Panc1 (cell line): Measurements from ENCODE around the gene PRRT1B. TPM values are rescaled to one million over a fixed set of nuclear protein-coding genes. Genes with fewer than 3 reads are reported as not detected.

ENCODE experiments used
- ATAC-seq: fragments of 200-7000 bp; cut with Tn5 transposase; 2 replicates; pipeline ENCODE4 v1.9.1; 2020; ENCODE audit warnings: mild to moderate bottlenecking, moderate library complexity
- BruUV-seq: library from RNA; stranded (reverse); fragments of 400-500 nt; replicated peaks from 2 replicates; lab custom pipeline; 2021; lab: Mats Ljungman, UMichigan
- CTCF ChIA-PET: fragments of 300-600 bp; sonication (Branson Sonifier 250); formaldehyde crosslinking; loops from one replicate; lab custom pipeline; 2022; ENCODE audit warnings: antibody characterized with exemption; lab: Charles Lee
- POLR2A ChIA-PET: fragments of 300-600 bp; sonication (Branson Sonifier 250); formaldehyde crosslinking; loops from one replicate; lab custom pipeline; 2022; ENCODE audit warnings: antibody characterized with exemption; lab: Charles Lee
- DNase-seq: peaks from one replicate; pipeline ENCODE4 v3.0.0-alpha.2; 2010; ENCODE audit warnings: low read depth, low spot score
- H3K27ac ChIP-seq: 2 replicates; pipeline ENCODE4 v1.5.1; 2011; ENCODE audit warnings: mild to moderate bottlenecking, low read length, inconsistent platforms
- H3K27me3 ChIP-seq: fragments of 200-500 bp; sonication (Bioruptor generic); 2 replicates; pipeline ENCODE4 v1.6.0; 2014; ENCODE audit warnings: low read length, inconsistent platforms; ENCODE audit not compliant: control insufficient read depth, insufficient read depth
- H3K36me3 ChIP-seq: fragments of 200-500 bp; sonication (Bioruptor generic); 2 replicates; pipeline ENCODE4 v1.5.1; 2014; ENCODE audit warnings: inconsistent platforms, mild to moderate bottlenecking, low read length, moderate library complexity; ENCODE audit not compliant: control insufficient read depth, insufficient read depth
- H3K4me1 ChIP-seq: 2 replicates; pipeline ENCODE4 v1.5.1; 2011; ENCODE audit warnings: inconsistent platforms, mild to moderate bottlenecking, low read length, moderate library complexity; ENCODE audit not compliant: control insufficient read depth, insufficient read depth
- H3K4me3 ChIP-seq, 2 experiments: 2 replicates each; pipeline ENCODE4 v1.5.1; 2011 to 2012; ENCODE audit warnings: low read depth in 2 of 2, low read length in 2 of 2, mild to moderate bottlenecking in 2 of 2, inconsistent platforms in 1 of 2, moderate library complexity in 1 of 2
- H3K9me3 ChIP-seq: fragments of 200-500 bp; sonication (Bioruptor generic); 2 replicates; pipeline ENCODE4 v1.5.1; 2014; ENCODE audit warnings: low read depth, mild to moderate bottlenecking, inconsistent platforms, low read length, moderate library complexity; ENCODE audit not compliant: control insufficient read depth, insufficient read depth
- POLR2AphosphoS5 ChIP-seq: IDR thresholded peaks from 2 replicates; pipeline ENCODE4 v1.6.1; 2012; ENCODE audit warnings: mild to moderate bottlenecking, low read depth, low read length, moderate library complexity
- SIN3A ChIP-seq: IDR thresholded peaks from 2 replicates; pipeline ENCODE4 v1.6.1; 2012; ENCODE audit warnings: low read depth, mild to moderate bottlenecking, low read length, moderate library complexity, borderline replicate concordance; ENCODE audit not compliant: insufficient read depth
- TCF7L2 ChIP-seq: IDR thresholded peaks from 2 replicates; pipeline ENCODE4 v1.6.1; 2011; ENCODE audit warnings: mild to moderate bottlenecking, low read depth, low read length, inconsistent platforms
- in situ Hi-C: cut with HindIII; loops from 2 replicates; pipeline ENCODE4 v1.10.0; 2016; ENCODE audit warnings: low sequenced_read_pairs, low pct_unique_long_range_greater_than_20kb
- intact Hi-C: fragments of 100-400 bp; cut with micrococcal nuclease; formaldehyde crosslinking; loops from one replicate; pipeline ENCODE4 v1.10.0; 2022; ENCODE audit not compliant: unreplicated experiment
- total RNA-seq: library from RNA; stranded (reverse); gene quantifications from one replicate; pipeline ENCODE4 v1.2.1, GENCODE V29; 2021; ENCODE audit not compliant: unreplicated experiment
- TF ChIP-seq, protein P1 (sequence below), 2 experiments: IDR thresholded peaks; 2 replicates each; pipeline ENCODE4 v1.6.1; 2011 to 2012; ENCODE audit warnings: low read depth in 2 of 2, control low read depth in 1 of 2, low read length in 1 of 2, mild to moderate bottlenecking in 1 of 2, moderate library complexity in 1 of 2; ENCODE audit not compliant: insufficient read depth in 1 of 2
- TF ChIP-seq, protein P2 (sequence below): fragments of 450-650 bp; IDR thresholded peaks from 2 replicates; pipeline ENCODE4 v1.5.1; 2017; ENCODE audit warnings: mild to moderate bottlenecking

The PRRT1B gene
- total RNA-seq, 1 experiment from 2014 or later, result 1.1 TPM

DNA sequence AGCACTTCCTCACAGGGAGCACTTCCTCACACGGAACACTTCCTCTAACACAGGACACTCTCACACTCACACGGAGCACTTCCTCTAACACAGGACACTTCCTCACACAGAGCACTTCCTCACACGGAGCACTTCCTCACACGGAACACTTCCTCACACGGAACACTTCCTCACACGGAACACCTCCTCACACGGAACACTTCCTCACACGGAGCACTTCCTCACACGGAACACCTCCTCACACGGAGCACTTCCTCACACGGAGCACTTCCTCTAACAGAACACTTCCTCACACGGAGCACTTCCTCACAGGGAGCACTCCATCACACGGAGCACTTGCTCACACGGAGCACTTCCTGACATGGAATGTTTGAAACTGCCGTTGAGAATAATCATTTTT lies 29.2 kb upstream of the PRRT1B start:
- no peak overlapping the region for H3K4me3 ChIP-seq
- no peaks in the 10 kb centered on the region for H3K9me3 ChIP-seq
- no peaks in the 10 kb centered on the region for H3K27me3 ChIP-seq
- BruUV-seq, result no TSS peak
- H3K27ac ChIP-seq, result no peak overlapping the region
- TF ChIP-seq TCF7L2 (no peak), SIN3A (no peak), POLR2AphosphoS5 (no peak)
- TF ChIP-seq, protein P1, sequence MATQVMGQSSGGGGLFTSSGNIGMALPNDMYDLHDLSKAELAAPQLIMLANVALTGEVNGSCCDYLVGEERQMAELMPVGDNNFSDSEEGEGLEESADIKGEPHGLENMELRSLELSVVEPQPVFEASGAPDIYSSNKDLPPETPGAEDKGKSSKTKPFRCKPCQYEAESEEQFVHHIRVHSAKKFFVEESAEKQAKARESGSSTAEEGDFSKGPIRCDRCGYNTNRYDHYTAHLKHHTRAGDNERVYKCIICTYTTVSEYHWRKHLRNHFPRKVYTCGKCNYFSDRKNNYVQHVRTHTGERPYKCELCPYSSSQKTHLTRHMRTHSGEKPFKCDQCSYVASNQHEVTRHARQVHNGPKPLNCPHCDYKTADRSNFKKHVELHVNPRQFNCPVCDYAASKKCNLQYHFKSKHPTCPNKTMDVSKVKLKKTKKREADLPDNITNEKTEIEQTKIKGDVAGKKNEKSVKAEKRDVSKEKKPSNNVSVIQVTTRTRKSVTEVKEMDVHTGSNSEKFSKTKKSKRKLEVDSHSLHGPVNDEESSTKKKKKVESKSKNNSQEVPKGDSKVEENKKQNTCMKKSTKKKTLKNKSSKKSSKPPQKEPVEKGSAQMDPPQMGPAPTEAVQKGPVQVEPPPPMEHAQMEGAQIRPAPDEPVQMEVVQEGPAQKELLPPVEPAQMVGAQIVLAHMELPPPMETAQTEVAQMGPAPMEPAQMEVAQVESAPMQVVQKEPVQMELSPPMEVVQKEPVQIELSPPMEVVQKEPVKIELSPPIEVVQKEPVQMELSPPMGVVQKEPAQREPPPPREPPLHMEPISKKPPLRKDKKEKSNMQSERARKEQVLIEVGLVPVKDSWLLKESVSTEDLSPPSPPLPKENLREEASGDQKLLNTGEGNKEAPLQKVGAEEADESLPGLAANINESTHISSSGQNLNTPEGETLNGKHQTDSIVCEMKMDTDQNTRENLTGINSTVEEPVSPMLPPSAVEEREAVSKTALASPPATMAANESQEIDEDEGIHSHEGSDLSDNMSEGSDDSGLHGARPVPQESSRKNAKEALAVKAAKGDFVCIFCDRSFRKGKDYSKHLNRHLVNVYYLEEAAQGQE (IDR thresholded peaks at IDR 0.05; ENCODE audit: insufficient read depth in 1 of 2, low read depth in 2 of 2, low read length in 1 of 2), result no peak
- TF ChIP-seq, protein P2, sequence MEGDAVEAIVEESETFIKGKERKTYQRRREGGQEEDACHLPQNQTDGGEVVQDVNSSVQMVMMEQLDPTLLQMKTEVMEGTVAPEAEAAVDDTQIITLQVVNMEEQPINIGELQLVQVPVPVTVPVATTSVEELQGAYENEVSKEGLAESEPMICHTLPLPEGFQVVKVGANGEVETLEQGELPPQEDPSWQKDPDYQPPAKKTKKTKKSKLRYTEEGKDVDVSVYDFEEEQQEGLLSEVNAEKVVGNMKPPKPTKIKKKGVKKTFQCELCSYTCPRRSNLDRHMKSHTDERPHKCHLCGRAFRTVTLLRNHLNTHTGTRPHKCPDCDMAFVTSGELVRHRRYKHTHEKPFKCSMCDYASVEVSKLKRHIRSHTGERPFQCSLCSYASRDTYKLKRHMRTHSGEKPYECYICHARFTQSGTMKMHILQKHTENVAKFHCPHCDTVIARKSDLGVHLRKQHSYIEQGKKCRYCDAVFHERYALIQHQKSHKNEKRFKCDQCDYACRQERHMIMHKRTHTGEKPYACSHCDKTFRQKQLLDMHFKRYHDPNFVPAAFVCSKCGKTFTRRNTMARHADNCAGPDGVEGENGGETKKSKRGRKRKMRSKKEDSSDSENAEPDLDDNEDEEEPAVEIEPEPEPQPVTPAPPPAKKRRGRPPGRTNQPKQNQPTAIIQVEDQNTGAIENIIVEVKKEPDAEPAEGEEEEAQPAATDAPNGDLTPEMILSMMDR, result no peak
- in situ Hi-C loops, result no loop called here
- DNase-seq (no peak), ATAC-seq (no peak)
- H3K4me1 ChIP-seq, result no peaks in the 10 kb centered on the region
- ChIA-PET CTCF (no interaction called here), POLR2A (no interaction called here)
- H3K36me3 ChIP-seq, result no peaks in the 10 kb centered on the region; the same call in 1 of the 2 replicates
- intact Hi-C loops, result no loop called here

DNA sequence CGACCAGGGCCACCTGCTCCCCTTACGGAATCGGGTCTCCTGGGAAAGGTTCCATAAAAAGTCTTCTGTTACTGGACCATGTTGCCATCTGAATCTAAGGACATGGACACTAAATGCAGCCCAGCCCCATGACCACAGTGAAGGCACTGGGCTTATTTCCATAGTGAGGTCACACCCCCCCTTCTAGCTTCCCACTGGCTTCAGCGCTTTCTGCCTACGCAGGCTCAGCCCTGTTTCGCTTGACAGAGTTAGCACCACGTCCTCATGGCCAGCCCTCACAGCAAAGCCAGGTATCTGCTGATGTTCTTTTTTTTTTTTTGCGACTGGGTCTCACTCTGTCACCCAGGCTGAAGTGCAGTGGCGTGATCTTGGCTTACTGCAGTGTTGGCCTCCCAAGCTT lies 28.4 kb upstream of the PRRT1B start:
- intact Hi-C loops, result no loop called here
- no peak for TF ChIP-seq POLR2AphosphoS5
- TF ChIP-seq TCF7L2, result no peak
- TF ChIP-seq SIN3A, result no peak
- TF ChIP-seq, protein P2, result no peak
- TF ChIP-seq, protein P1 (IDR thresholded peaks at IDR 0.05; ENCODE audit: insufficient read depth in 1 of 2, low read depth in 2 of 2, low read length in 1 of 2), result no peak
- Histone ChIP-seq H3K9me3 (no peaks in the 10 kb centered on the region), H3K27me3 (no peaks in the 10 kb centered on the region), H3K4me1 (no peaks in the 10 kb centered on the region), H3K27ac (no peak overlapping the region), H3K4me3 (no peak overlapping the region), H3K36me3 (no peaks in the 10 kb centered on the region; the same call in 1 of the 2 replicates)
- BruUV-seq, result no TSS peak
- POLR2A ChIA-PET, result no interaction called here
- CTCF ChIA-PET, result no interaction called here
- in situ Hi-C loops, result no loop called here
- ATAC-seq (no peak), DNase-seq (no peak)
